ENCODE data around the gene PKD1.
"Not testable (repeated sequence)": the region's sequence is repeated elsewhere in the genome, so short reads cannot be mapped to it uniquely, and the experiment has no call there.

Gene PKD1

GRCh38 chr16:2123706-2124376 lies 11.9 kb downstream of the PKD1 start:
- DNase-seq (ENCODE audit: low spot score): not testable (repeated sequence)

DNA sequence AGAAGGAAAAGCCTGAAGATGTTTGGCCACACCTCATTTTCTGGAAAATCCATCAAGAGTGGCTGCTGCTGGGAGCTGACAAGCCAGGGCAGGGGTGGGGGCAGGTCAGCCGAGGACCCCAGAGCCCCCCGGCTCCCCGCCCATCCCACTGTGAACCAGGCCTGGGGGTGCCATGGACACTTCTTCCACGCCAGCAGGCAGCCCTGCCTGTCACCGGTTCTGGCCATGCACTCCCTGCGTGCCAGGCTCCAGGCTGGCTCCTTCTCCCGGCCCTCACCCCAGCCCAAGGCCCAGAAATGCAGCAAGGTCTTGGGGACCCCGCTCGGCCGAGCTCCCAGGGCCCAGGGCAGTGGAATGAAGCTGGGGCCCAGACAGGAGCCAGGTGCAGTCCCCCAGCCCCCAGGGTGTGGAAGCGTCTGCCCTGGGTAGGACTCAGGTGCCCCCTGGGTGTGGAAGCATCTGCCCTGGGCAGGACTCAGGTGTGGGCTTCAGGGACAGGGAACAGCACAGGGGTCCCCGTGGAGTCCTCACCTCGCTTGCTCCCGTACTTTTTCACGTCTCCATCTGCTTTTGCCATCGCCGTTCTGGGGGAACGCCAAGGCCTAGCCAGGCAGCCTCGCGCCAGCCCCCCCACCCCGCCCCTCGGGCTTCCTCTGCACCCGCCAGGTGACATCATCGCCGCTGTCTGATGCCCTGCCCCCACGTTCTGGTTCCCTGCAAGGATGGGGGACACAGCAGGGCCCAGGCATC lies 12.6 kb downstream of the PKD1 start:
- not testable (repeated sequence) for DNase-seq (ENCODE audit: low spot score)

GRCh38 chr16:2122429-2122828 lies 13.3 kb downstream of the PKD1 start:
- DNase-seq (ENCODE audit: low spot score): no peak

- no peak for DNase-seq (ENCODE audit: low spot score)
Observed at GRCh38 chr16:2121853-2122252, 13.8 kb downstream of the PKD1 start.

GRCh38 chr16:2121325-2121724 lies 14.4 kb downstream of the PKD1 start:
- peak; percentile 20 for DNase-seq (ENCODE audit: low spot score)

DNA sequence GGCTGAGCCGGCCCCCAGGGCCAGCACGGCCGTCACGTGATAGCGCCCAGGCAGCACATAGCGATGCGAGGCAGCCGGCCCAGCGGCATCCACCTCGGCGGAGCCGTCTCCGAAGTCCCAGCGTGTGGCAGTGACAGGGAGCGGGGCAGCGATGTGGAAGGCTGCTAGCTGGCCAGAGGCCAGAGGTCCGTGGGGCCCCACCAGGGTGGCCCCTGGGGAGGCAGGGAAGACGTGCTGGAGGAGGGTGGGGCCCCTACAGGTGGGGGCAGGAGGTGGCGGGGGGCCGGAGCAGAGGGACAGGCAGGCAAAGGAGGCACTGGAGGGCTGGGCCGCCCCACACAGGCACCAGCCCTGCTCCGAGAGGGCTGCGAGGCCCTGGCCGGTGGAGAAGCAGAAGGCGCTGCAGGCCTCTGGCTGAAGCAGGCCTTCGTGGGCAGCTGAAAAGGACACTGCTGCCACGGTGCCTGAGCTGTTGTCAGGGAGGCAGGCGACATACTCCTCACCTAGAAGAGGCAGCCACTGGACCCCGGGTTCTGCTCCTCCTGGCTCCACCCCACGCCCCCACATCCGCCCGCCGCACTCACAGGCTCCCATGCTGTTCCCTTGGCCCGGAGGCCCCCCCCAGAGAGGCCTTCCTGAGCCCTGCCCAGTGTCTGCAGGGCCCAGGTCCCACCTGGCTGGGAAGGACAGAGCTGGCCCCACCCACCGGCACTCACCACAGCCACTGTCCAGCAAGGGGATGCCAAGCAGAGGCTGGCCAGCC lies 17.6 kb downstream of the PKD1 start:
- not testable (repeated sequence) for DNase-seq (ENCODE audit: low spot score)

- not testable (repeated sequence) for DNase-seq (ENCODE audit: low spot score)
Observed at GRCh38 chr16:2117341-2117740, 18.4 kb downstream of the PKD1 start.

DNA sequence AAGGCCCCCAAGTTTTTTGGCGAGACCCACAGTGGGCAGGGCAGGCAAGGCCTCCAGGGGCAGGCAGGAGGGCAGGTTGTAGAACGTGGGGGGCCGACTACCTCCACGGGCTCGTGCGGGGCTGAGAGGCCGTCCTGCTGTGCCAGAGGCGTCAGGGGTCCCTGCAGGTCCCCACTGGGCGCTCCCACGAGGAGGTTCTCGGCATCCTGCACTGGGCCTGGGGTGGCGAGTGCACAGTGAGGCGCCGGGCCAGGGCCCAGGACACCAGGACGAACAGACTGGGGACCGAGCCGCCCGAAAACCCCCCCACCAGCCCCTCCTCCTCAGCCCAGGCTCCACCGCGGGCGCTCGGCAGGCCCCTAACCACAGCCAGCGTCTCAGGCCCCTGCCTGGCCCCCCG lies 19.3 kb downstream of the PKD1 start:
- not testable (repeated sequence) for DNase-seq (ENCODE audit: low spot score)

GRCh38 chr16:2115591-2115973 lies 20.1 kb downstream of the PKD1 start:
- no peak for DNase-seq (ENCODE audit: low spot score)

- not testable (repeated sequence) for DNase-seq (ENCODE audit: low spot score)
Observed at GRCh38 chr16:2114885-2115590, 20.7 kb downstream of the PKD1 start.

GRCh38 chr16:2114225-2114624 lies 21.5 kb downstream of the PKD1 start:
- DNase-seq (ENCODE audit: low spot score): not testable (repeated sequence)

DNA sequence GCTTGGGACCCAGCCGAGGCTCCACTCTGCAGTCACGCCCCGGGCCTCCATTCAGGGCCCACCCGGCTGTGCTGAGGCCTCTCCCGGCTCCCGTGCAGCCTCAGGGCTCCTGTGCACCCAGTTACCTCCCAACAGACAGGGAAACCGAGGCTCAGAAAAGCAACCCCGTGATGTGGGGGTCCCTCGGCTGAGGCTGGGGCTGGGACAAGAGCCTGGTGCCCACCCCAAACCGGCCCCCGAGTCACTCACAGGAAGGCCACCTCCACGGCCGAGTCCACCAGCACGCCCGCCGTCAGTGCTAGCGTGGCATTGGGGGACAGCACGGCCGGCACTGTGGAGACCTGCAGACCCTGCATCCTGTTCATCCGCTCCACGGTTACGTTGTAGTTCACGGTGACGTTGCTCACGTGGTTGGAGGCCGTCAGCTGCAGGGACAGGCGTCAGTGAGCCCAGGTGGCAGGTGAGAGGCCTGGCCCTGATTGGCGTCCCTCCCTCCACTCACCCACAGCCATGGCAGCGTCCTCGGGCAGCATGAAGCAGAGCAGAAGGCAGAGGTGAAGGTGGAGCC lies 23.1 kb downstream of the PKD1 start:
- not testable (repeated sequence) for DNase-seq (ENCODE audit: low spot score)

DNA sequence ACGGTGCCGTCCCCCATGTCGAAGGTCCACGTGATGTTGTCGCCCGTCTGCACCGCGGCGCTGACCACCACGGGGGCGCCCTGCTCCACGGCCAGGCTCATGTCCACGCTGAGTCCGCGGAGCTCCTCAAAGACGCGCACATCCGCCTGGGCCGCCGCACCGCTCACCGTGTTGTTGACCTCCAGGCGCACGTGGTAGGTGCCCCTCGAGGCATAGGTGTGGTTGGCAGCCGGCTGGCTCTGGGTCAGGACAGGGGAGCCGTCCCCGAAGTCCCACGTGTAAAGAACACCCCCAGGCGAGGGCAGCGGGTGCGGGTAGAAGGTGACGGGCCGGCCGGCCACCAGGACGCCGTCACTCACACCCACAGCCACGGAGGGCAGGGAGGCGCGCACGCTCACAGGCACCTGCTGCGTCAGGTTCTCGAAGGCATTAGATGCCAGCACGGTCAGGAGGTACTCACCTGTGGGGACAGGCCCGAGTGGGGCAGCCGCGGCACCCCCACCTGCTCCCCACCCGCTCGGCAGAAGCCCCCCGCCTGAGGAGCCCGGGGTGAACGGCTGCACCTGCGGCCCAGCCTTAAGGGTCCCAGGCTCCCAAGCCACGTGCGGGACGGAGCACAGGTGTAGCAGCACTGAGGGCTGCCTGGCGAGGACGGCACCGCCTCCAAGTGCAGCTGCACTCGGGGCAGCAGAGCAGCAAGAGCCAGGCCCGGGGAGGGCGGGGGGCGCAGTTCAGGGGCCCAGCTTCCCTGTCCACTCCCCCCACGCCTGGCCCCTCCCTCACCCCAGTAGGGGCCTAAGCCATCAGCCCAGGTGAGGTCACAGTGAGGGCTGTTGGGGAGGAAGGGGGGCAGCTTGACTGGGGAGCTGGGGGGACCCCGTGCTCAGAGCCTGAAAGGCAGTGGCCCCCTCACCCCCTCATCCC lies 24.0 kb downstream of the PKD1 start:
- not testable (repeated sequence) for DNase-seq (ENCODE audit: low spot score)

- not testable (repeated sequence) for DNase-seq (ENCODE audit: low spot score)
Observed at GRCh38 chr16:2111009-2111353, 24.7 kb downstream of the PKD1 start.

DNA sequence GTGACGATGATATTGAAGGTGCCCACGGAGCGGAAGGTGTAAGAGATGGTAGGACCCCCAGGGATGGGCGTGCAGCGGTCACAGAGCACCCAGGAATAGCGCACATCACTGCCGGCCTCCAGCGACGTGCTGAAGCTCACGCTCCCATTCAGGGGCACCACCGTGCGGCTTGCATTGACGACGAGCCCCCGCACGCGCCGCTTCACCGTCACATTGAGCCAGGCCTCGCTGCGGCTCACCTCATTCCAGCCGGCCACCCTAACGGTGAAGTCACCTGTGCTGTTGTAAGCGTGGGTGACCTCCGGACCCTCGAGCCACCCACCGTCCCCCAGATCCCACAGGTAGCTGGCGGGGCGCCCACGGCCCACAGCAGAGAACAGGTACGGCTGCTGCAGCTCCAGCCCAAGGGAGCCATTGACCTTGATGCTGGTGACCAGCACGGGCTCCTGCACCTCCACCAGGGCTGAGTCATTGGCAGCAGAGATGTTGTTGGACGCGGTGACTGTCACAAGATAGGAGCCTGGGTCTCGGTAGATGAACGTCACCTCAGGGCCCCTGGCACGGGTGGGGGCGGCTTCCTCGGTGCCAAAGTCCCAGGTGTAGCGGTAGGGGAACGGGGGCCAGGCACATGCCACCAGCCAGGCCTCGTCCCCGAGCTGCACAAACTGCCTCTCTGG lies 25.2 kb downstream of the PKD1 start:
- not testable (repeated sequence) for DNase-seq (ENCODE audit: low spot score)

- DNase-seq (ENCODE audit: low spot score): not testable (repeated sequence)
Observed at GRCh38 chr16:2109872-2110271, 25.8 kb downstream of the PKD1 start.

GRCh38 chr16:2109271-2109580 lies 26.5 kb downstream of the PKD1 start:
- not testable (repeated sequence) for DNase-seq (ENCODE audit: low spot score)

GRCh38 chr16:2108446-2109270 lies 27.0 kb downstream of the PKD1 start:
- not testable (repeated sequence) for DNase-seq (ENCODE audit: low spot score)

DNA sequence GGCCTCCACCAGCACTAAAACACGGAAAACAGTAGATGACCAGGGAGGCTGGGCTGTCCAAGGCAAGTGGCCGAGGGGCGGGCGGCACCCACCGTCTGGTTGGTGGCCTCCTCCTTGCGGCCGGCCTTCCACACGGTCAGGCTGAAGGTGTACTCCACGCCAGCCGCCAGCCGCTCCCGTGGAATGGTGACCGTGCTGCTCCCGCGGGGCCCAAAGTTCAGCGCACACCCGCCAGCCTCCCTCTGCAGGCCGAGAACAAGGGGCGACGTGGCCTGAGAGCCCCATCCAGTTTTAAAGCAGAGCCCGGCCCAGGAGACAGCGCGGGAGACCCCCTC lies 27.9 kb downstream of the PKD1 start:
- DNase-seq (ENCODE audit: low spot score): not testable (repeated sequence)
